Measurements from ENCODE around the gene CACNA2D4. TPM values are rescaled to one million over a fixed set of nuclear protein-coding genes. Genes with fewer than 3 reads are reported as not detected.

Gene CACNA2D4
- total RNA-seq, result 1.6 and 3.7 TPM in 2 replicates

GRCh38 chr12:1918081-1918883, at the start of gene CACNA2D4:
Gene CACNA2D4 (minus strand): TSS chr12:1918652. CDS start chr12:1918473, 179 bp downstream.

GRCh38 chr12:1820191-1820895, 98.1 kb downstream of the CACNA2D4 start, which contains the start of gene LRTM2:
Gene LRTM2 (plus strand): TSS chr12:1820565. CDS start chr12:1828149, 7,584 bp downstream.

Other genes starting within 250 kb of the CACNA2D4 start
- 21.3 and 22.3 TPM in 2 replicates for gene ADIPOR2, start 227.6 kb downstream of the CACNA2D4 start, total RNA-seq
- gene LRTM2, start 98.1 kb downstream of the CACNA2D4 start, total RNA-seq, result not detected in 2 replicates
- 12.5 and 17.1 TPM in 2 replicates for gene DCP1B, start 85.8 kb upstream of the CACNA2D4 start, total RNA-seq
- 0.16 and 0.89 TPM in 2 replicates for gene CACNA1C, start 134.3 kb upstream of the CACNA2D4 start, total RNA-seq